PFSK-1 (cell line): Measurements from ENCODE around the gene KCNK10.

Experiments used
- POLR2AphosphoS5 ChIP-seq: IDR thresholded peaks from 2 replicates; pipeline ENCODE4 v1.6.1; 2012; ENCODE audit warnings: low read depth, mild to moderate bottlenecking, control low read depth, low read length, moderate library complexity
- SIN3A ChIP-seq: IDR thresholded peaks from 2 replicates; pipeline ENCODE4 v1.6.1; 2012; ENCODE audit warnings: mild to moderate bottlenecking, low read length, moderate library complexity, borderline replicate concordance; ENCODE audit not compliant: insufficient read depth
- TAF1 ChIP-seq: IDR thresholded peaks from 2 replicates; pipeline ENCODE4 v1.6.1; 2012; ENCODE audit warnings: low read length, control low read depth, borderline replicate concordance; ENCODE audit not compliant: insufficient read depth

DNA sequence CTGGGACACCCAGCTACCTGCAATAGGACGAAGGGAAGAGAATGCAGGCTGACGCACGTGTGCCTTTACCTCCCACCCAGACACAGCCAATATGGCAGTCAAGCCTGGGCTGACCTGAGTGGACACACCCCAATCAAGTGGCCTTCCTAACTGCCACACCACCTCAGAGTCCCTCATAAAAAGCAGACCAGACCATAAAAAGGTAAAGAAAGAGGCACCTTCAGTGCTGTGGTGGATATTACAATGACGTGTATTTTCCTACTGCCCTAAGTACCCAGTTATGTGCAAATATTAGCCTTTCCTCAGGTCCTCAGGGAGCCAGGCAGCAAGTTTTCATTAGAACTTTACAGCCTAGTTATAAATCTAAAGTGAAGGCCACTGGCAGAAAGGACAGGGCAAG is 75.8 kb downstream of the KCNK10 start:
- TF ChIP-seq TAF1, result no peak
- TF ChIP-seq POLR2AphosphoS5, result no peak
- no peak for TF ChIP-seq SIN3A
